Mucosa of descending colon (tissue), 3 donors: ENCODE results near the gene SWSAP1. TPM values are rescaled to one million over a fixed set of nuclear protein-coding genes. Genes with fewer than 3 reads are reported as not detected.

ENCODE experiments used
- ATAC-seq: fragments of 200-7000 bp; cut with Tn5 transposase; one replicate; pipeline ENCODE4 v1.9.1; 2020; ENCODE audit warnings: mild to moderate bottlenecking, moderate library complexity
- DNase-seq, 3 donors: peaks; one replicate each; pipeline ENCODE4 v3.0.0-alpha.2; 2020
- H3K36me3 ChIP-seq: fragments of 200-600 bp; one replicate; pipeline ENCODE4 v1.8.0; 2021; ENCODE audit warnings: low read depth, mild to moderate bottlenecking
- H3K4me1 ChIP-seq: fragments of 200-600 bp; one replicate; pipeline ENCODE4 v1.8.0; 2021; ENCODE audit warnings: low read depth, mild to moderate bottlenecking
- H3K4me3 ChIP-seq: fragments of 200-600 bp; one replicate; pipeline ENCODE4 v1.8.0; 2021; ENCODE audit warnings: mild to moderate bottlenecking
- H3K9me3 ChIP-seq: fragments of 200-600 bp; one replicate; pipeline ENCODE4 v1.8.0; 2021; ENCODE audit warnings: mild to moderate bottlenecking
- intact Hi-C, 2 donors: fragments of 100-400 bp; cut with DNase I in 1 of 2; cut with micrococcal nuclease in 1 of 2; formaldehyde crosslinking; loops; one replicate each; pipeline versions ENCODE4 v1.11.0 to v1.11.1; 2022; cut with DNase I, micrococcal nuclease
- total RNA-seq, 3 donors: library from RNA; stranded (reverse); fragmentation: NEBNext Ultra II Directional in 2 of 3; extraction: Animal tissue kit (Norgen Biotek cat#: 25700) in 2 of 3; gene quantifications; one replicate each; pipeline versions ENCODE4 v1.2.1 to v1.2.4, GENCODE V29; 2021 to 2023
- TF ChIP-seq, protein P1 (sequence below): fragments of 200-600 bp; IDR thresholded peaks from one replicate; pipeline ENCODE4 v1.8.0; 2022; ENCODE audit warnings: antibody characterized with exemption, mild to moderate bottlenecking
- donor health status: DM: no; HTN: no; CAD: no; lungs with moderate emphysema.
- donor health status: DM: no; HTN: no; CAD: no.
- donor health status: DM: no; HTN: yes; CAD: no.

SWSAP1 gene
- total RNA-seq, 3 donors from 2014 or later, result 2.5 to 3.4 (median 3.3) TPM

DNA sequence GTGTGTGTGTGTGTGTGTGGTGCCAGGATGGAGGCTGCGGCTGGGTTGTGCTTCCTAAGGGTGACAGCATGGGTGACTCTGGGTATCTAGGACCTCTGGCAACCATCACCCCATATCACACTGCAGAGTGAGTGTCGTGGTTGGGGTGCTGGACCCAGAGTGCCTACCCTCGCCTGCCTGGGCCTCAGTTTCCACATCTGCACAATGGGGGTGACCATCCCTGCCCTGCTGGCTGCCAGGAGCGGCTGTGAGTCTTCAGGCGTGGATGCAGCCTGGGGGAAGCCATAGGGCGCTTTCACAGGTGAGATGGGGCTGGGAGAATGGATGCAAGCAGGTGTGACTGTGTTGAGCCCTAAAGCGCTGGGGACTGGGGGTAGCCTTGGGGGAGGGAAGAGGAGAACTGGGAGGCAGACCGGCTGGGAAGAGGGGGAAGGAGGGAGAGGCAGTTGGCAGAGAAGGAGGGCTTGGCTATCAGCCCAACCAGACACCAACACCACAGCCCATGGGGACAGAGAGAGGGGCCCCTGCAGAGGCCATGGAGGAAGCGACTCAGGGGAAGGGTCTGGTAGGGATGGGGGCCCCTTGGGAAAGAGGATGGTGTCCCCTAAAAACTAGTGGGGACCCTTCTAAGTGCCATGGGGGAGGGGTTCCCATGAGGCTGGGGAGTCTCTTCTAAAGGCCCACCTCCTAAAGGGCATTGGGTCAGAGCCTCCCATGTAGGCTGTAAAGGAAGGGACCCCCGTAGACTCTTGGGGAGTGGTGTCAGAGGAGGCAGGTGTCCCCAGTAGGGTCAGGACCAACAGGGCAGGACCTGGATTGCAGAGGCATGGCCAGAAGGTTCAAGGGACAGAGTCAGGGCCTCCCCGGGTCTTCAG lies 17.6 kb upstream of the SWSAP1 start:
- H3K4me1 ChIP-seq, result peaks cover 10% of the 10 kb centered on the region
- no peaks in the 10 kb centered on the region for H3K36me3 ChIP-seq
- intact Hi-C loops, result no loop called here
- DNase-seq (no peak), ATAC-seq (no peak)
- no peak overlapping the region for H3K4me3 ChIP-seq
- no peaks in the 10 kb centered on the region for H3K9me3 ChIP-seq
- TF ChIP-seq, protein P1, sequence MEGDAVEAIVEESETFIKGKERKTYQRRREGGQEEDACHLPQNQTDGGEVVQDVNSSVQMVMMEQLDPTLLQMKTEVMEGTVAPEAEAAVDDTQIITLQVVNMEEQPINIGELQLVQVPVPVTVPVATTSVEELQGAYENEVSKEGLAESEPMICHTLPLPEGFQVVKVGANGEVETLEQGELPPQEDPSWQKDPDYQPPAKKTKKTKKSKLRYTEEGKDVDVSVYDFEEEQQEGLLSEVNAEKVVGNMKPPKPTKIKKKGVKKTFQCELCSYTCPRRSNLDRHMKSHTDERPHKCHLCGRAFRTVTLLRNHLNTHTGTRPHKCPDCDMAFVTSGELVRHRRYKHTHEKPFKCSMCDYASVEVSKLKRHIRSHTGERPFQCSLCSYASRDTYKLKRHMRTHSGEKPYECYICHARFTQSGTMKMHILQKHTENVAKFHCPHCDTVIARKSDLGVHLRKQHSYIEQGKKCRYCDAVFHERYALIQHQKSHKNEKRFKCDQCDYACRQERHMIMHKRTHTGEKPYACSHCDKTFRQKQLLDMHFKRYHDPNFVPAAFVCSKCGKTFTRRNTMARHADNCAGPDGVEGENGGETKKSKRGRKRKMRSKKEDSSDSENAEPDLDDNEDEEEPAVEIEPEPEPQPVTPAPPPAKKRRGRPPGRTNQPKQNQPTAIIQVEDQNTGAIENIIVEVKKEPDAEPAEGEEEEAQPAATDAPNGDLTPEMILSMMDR, result no peak

- H3K4me3 ChIP-seq, result no peak overlapping the region
- no peaks in the 10 kb centered on the region for H3K9me3 ChIP-seq
- intact Hi-C loops, result no loop called here
- H3K36me3 ChIP-seq, result no peaks in the 10 kb centered on the region
- DNase-seq, result no peak
- H3K4me1 ChIP-seq, result peaks cover 15% of the 10 kb centered on the region
- TF ChIP-seq, protein P1, result no peak
- no peak for ATAC-seq
These were observed 15.0 kb upstream of the SWSAP1 start for GRCh38 chr19:11359421-11359820.

DNA sequence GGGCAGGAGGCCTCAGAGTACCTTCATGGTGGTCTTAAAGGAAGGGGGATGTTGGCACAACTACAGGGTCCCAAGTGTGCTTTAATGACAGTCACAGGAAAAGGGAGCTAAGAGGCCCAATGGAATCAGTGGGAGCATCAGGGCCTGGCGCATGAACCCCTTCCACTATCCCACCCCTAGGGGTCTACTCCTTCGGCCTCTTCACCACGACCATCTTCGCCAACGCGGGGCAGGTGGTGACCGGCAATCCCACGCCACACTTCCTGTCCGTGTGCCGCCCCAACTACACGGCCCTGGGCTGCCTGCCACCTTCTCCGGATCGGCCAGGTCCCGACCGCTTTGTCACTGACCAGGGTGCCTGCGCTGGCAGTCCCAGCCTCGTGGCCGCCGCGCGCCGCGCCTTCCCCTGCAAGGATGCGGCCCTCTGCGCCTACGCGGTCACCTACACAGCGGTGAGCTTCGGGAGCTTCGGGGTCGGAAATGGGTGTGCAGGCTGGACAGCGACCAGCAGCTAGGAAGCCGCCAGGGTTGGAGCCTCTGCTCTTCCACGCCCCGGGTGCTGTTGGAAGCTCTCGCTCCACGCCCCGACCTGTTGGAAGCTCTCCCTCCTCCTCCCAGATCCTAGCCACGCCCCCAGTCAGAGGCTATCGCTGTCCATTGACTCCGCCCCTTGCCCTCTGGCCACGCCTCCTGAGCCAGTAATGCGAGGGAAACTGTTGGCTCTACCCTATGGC lies 13.3 kb upstream of the SWSAP1 start:
- TF ChIP-seq, protein P1, result no peak
- Histone ChIP-seq H3K4me3 (no peak overlapping the region), H3K36me3 (no peaks in the 10 kb centered on the region), H3K9me3 (no peaks in the 10 kb centered on the region), H3K4me1 (peaks cover 12% of the 10 kb centered on the region)
- ATAC-seq (peak; percentile 97), DNase-seq (peak; percentile 92 to 97 (median 96))
- intact Hi-C loops, result no loop called here

GRCh38 chr19:11361771-11362731 lies 12.4 kb upstream of the SWSAP1 start:
- ATAC-seq (peak; percentile 54), DNase-seq (peak in 1 of 3 donors; percentile 60)
- Histone ChIP-seq H3K4me3 (no peak overlapping the region), H3K9me3 (no peaks in the 10 kb centered on the region), H3K36me3 (no peaks in the 10 kb centered on the region), H3K4me1 (peaks cover 12% of the 10 kb centered on the region)
- TF ChIP-seq, protein P1, result no peak
- intact Hi-C loops, result no loop called here

DNA sequence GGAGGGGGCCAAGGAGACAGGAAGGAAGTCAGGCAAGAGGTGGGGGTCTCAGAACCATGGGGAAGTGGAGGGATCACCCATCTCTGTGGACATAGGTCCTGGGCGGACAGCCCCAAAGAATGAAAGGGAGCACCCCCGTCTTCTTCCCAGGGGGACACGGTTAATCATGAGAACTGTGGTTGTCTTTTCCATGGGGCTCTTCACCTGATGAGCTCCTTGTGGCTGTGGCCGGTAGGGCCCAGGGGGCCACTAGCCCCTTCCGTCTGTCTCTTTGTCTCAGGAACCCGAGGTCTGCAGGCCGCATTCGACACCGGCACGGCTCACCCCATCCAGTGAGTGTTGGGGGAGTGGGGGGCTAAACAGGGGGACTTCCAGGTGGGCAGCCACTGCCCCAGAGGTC lies 10.6 kb upstream of the SWSAP1 start:
- no peak for DNase-seq
- TF ChIP-seq, protein P1, result no peak
- ATAC-seq, result no peak
- H3K36me3 ChIP-seq, result no peaks in the 10 kb centered on the region
- no peaks in the 10 kb centered on the region for H3K9me3 ChIP-seq
- peaks cover 12% of the 10 kb centered on the region for H3K4me1 ChIP-seq
- intact Hi-C loops, result no loop called here
- H3K4me3 ChIP-seq, result no peak overlapping the region
